Keratinocyte (primary cell): ENCODE data around the gene GABRB1. TPM values are rescaled to one million over a fixed set of nuclear protein-coding genes. Genes with fewer than 3 reads are reported as not detected.

ENCODE experiments used
- DNase-seq: peaks from one replicate; pipeline ENCODE4 v3.0.0-alpha.2; 2011; ENCODE audit warnings: low read depth, missing footprints, low spot score
- FAIRE-seq: peaks from 2 replicates; lab custom pipeline; 2011; peaks lifted over from hg19 to GRCh38; lab: Jason Lieb, UNC
- H2AFZ ChIP-seq: 2 replicates; pipeline ENCODE4 v1.6.0; 2012; ENCODE audit warnings: low read length, control low read depth, inconsistent platforms; ENCODE audit not compliant: control insufficient read depth
- H3K27ac ChIP-seq: 2 replicates; pipeline ENCODE4 v1.5.1; 2011; ENCODE audit warnings: low read length; ENCODE audit not compliant: control insufficient read depth, insufficient read depth
- H3K27me3 ChIP-seq: 3 replicates; pipeline ENCODE4 v1.6.0; 2011; ENCODE audit warnings: low read length; ENCODE audit not compliant: control insufficient read depth, insufficient read depth; ENCODE audit errors: extremely low read depth
- H3K36me3 ChIP-seq, 2 experiments: 2 replicates in 1 of 2; 3 replicates in 1 of 2; pipeline ENCODE4 v1.5.1; 2011; ENCODE audit warnings: low read length in 2 of 2, mild to moderate bottlenecking in 1 of 2; ENCODE audit not compliant: control insufficient read depth in 2 of 2, insufficient read depth in 2 of 2; ENCODE audit errors: extremely low read depth in 1 of 2
- H3K4me1 ChIP-seq: 3 replicates; pipeline ENCODE4 v1.5.1; 2011; ENCODE audit warnings: low read length; ENCODE audit not compliant: control insufficient read depth, insufficient read depth; ENCODE audit errors: extremely low read depth
- H3K4me2 ChIP-seq: 3 replicates; pipeline ENCODE4 v1.6.0; 2011; ENCODE audit warnings: low read depth, low read length; ENCODE audit not compliant: control insufficient read depth, insufficient read depth; ENCODE audit errors: extremely low read depth
- H3K4me3 ChIP-seq, 3 experiments: fragments of 200-600 bp in 1 of 3; sonication (generic) in 1 of 3; 2 replicates in 2 of 3; 3 replicates in 1 of 3; pipeline ENCODE4 v1.5.1; 2011 to 2016; ENCODE audit warnings: low read length in 3 of 3, mild to moderate bottlenecking in 3 of 3, control low read depth in 2 of 3, inconsistent platforms in 1 of 3, low read depth in 1 of 3, mixed read lengths in 1 of 3, mixed run types in 1 of 3, moderate library complexity in 1 of 3; ENCODE audit not compliant: control insufficient read depth in 2 of 3, insufficient read depth in 2 of 3; ENCODE audit errors: extremely low read depth in 1 of 3
- H3K79me2 ChIP-seq: 2 replicates; pipeline ENCODE4 v1.6.0; 2012; ENCODE audit warnings: low read length; ENCODE audit not compliant: control insufficient read depth, insufficient read depth
- H3K9ac ChIP-seq: 3 replicates; pipeline ENCODE4 v1.6.0; 2011; ENCODE audit warnings: low read length; ENCODE audit not compliant: control insufficient read depth, insufficient read depth; ENCODE audit errors: extremely low read depth
- H3K9me1 ChIP-seq: 3 replicates; pipeline ENCODE4 v1.6.0; 2011; ENCODE audit warnings: low read length; ENCODE audit not compliant: control insufficient read depth, insufficient read depth; ENCODE audit errors: extremely low read depth
- H3K9me3 ChIP-seq: 2 replicates; pipeline ENCODE4 v1.5.1; 2012; ENCODE audit warnings: low read depth, low read length; ENCODE audit not compliant: control insufficient read depth
- H4K20me1 ChIP-seq: 3 replicates; pipeline ENCODE4 v1.6.0; 2011; ENCODE audit warnings: low read length; ENCODE audit not compliant: control insufficient read depth, insufficient read depth; ENCODE audit errors: extremely low read depth
- CTCF ChIP-seq, 3 experiments: IDR thresholded peaks in 1 of 3; conservative IDR thresholded peaks in 1 of 3; optimal IDR thresholded peaks in 1 of 3; 2 replicates in 2 of 3; 3 replicates in 1 of 3; pipeline versions ENCODE3 to v1.5.1; 2011; ENCODE audit warnings: low read length in 3 of 3, mild to moderate bottlenecking in 3 of 3, moderate library complexity in 2 of 3, control low read depth in 1 of 3, inconsistent platforms in 1 of 3; ENCODE audit not compliant: insufficient read depth in 2 of 3; ENCODE audit errors: extremely low read depth in 1 of 3
- EZH2 ChIP-seq: IDR thresholded peaks from one replicate; pipeline ENCODE4 v1.6.1; 2012; ENCODE audit warnings: inconsistent platforms, mild to moderate bottlenecking, low read length, moderate library complexity
- dilution Hi-C: fragments of 300-500 bp; cut with MboI; formaldehyde crosslinking; loops from one replicate; pipeline ENCODE4 v1.7.0; 2020; ENCODE audit warnings: low sequenced_read_pairs; ENCODE audit not compliant: extremely low pct_ligation_motif_present
- polyA plus RNA-seq, 5 experiments: library from polyadenylated mRNA; depleted of rRNA in 3 of 5; stranded (reverse) in 3 of 5; stranded (forward) in 1 of 5; unstranded in 1 of 5; fragments of >200 nt; gene quantifications; 1 replicate in 1 of 5; 2 replicates in 3 of 5; 3 replicates in 1 of 5; pipeline versions ENCODE4 v1.2.1 to v1.2.3, GENCODE V29; 2011 to 2012; ENCODE audit warnings: missing spikeins in 2 of 5, low read depth in 1 of 5, low replicate concordance in 1 of 5

The GABRB1 gene
- polyA plus RNA-seq, 1 donor (not counting 4 experiments of a cell fraction or from before 2014, with no cell fraction given) = not detected

- no peak overlapping the region for H3K9ac ChIP-seq
- TF ChIP-seq CTCF (optimal IDR thresholded peaks at IDR 0.05 in 1 of 3, IDR thresholded peaks at IDR 0.05 in 1 of 3, conservative IDR thresholded peaks at IDR 0.05 in 1 of 3; ENCODE audit: extremely low read depth in 1 of 3, insufficient read depth in 2 of 3, low read length in 3 of 3) = no peak
- no peak for TF ChIP-seq EZH2
- H3K9me3 ChIP-seq = no peaks in the 10 kb centered on the region
- no peak overlapping the region for H3K4me2 ChIP-seq
- H3K4me3 ChIP-seq = no peak overlapping the region
- H3K9me1 ChIP-seq = no peaks in the 10 kb centered on the region
- no peaks in the 10 kb centered on the region for H4K20me1 ChIP-seq
- dilution Hi-C loops = no loop called here
- H2AFZ ChIP-seq = no peak overlapping the region
- no peaks in the 10 kb centered on the region for H3K27me3 ChIP-seq
- DNase-seq (no peak), FAIRE-seq (no peak)
- H3K79me2 ChIP-seq = no peaks in the 10 kb centered on the region
- no peaks in the 10 kb centered on the region for H3K4me1 ChIP-seq
- H3K27ac ChIP-seq = no peak overlapping the region
- H3K36me3 ChIP-seq = no peaks in the 10 kb centered on the region
Measured at GRCh38 chr4:47274901-47275300, 243.5 kb downstream of the GABRB1 start.

- dilution Hi-C loops = no loop called here
- DNase-seq = no peak
- no peaks in the 10 kb centered on the region for H3K9me3 ChIP-seq
- no peaks in the 10 kb centered on the region for H3K36me3 ChIP-seq
- no peak overlapping the region for H3K9ac ChIP-seq
- TF ChIP-seq CTCF (optimal IDR thresholded peaks at IDR 0.05 in 1 of 3, IDR thresholded peaks at IDR 0.05 in 1 of 3, conservative IDR thresholded peaks at IDR 0.05 in 1 of 3; ENCODE audit: extremely low read depth in 1 of 3, insufficient read depth in 2 of 3, low read length in 3 of 3) (no peak), EZH2 (no peak)
- H3K4me2 ChIP-seq = no peak overlapping the region
- no peak overlapping the region for H3K27ac ChIP-seq
- no peak for FAIRE-seq
- H4K20me1 ChIP-seq = no peaks in the 10 kb centered on the region
- H3K4me3 ChIP-seq = no peak overlapping the region
- no peaks in the 10 kb centered on the region for H3K4me1 ChIP-seq
- no peak overlapping the region for H2AFZ ChIP-seq
- H3K27me3 ChIP-seq = no peaks in the 10 kb centered on the region
- no peaks in the 10 kb centered on the region for H3K9me1 ChIP-seq
- H3K79me2 ChIP-seq = no peaks in the 10 kb centered on the region
Measured at GRCh38 chr4:47275595-47275994, 244.2 kb downstream of the GABRB1 start.
